GM19099 (cell line): ENCODE results near the gene HS3ST6.

Source experiments
- POLR2A ChIP-seq: IDR thresholded peaks from 3 replicates; pipeline ENCODE4 v1.6.1; 2011; ENCODE audit warnings: low read depth; ENCODE audit not compliant: insufficient read length; ENCODE audit errors: extremely low read depth

Gene HS3ST6

DNA sequence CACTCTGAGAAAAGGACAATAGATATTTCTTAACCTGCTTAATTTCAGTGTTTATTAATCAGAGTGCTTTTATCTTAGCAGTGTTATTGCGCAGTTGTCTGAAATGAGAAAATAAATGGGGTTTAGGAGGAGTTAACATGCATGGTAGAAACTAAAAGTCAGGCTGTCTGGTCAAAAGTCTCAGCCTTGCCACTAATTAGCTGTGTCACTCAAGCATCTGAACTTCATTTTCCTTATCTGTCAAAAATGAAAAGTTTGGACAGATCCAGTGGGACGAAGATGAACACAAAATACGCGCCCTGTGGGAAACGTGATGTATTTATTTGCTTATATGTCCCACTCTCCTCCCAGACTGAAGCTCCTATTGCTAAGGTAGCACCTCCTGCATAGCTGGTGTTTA lies 40.0 kb downstream of the HS3ST6 start:
- no peak for TF ChIP-seq POLR2A

DNA sequence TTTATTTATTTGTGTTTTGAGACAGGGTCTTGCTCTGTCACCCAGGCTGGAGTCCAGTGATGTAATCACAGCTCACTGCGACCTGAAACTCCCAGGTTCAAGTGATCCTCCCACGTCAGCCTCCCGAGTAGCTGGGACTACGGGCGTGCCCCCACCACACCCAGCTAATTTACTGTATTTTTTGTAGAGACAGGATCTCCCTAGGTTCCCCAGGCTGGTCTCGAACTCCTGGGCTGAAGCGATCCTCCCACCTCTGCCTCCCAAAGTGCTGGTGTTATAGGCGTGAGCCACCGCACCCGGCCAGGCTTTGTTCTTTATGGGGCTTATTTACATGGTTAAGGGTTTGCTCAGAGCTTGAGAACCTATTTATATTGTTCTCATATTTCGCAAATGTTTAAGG lies 40.4 kb downstream of the HS3ST6 start:
- TF ChIP-seq POLR2A: no peak

GRCh38 chr16:1877089-1877488 lies 41.1 kb downstream of the HS3ST6 start:
- no peak for TF ChIP-seq POLR2A

DNA sequence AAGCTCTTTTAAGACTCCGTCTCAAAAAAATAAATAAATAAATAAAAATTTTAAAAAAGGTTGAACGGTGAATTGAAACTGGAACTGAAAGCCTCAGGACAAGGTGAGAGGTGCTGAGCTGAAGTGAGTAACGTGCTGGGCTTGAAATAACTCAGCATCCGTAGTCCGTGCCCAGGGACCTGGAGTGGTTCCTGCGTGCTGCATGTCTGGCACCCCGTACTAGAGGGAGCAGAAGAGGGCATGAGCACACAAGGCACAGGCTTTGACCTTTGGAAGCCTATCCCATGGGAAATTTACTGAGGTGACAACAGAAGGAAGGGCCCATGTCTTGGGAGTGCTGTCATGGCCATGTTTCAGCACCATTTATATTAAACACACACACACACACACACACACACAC lies 41.7 kb downstream of the HS3ST6 start:
- TF ChIP-seq POLR2A: no peak

GRCh38 chr16:1874854-1875253 lies 43.4 kb downstream of the HS3ST6 start:
- no peak for TF ChIP-seq POLR2A

- TF ChIP-seq POLR2A: no peak
Measured at GRCh38 chr16:1871974-1872635, 46.1 kb downstream of the HS3ST6 start, which contains the start of gene MEIOB. Gene MEIOB, minus strand, starts transcription at chr16:1872164. Its CDS starts 3,989 bp downstream, at chr16:1868175.

DNA sequence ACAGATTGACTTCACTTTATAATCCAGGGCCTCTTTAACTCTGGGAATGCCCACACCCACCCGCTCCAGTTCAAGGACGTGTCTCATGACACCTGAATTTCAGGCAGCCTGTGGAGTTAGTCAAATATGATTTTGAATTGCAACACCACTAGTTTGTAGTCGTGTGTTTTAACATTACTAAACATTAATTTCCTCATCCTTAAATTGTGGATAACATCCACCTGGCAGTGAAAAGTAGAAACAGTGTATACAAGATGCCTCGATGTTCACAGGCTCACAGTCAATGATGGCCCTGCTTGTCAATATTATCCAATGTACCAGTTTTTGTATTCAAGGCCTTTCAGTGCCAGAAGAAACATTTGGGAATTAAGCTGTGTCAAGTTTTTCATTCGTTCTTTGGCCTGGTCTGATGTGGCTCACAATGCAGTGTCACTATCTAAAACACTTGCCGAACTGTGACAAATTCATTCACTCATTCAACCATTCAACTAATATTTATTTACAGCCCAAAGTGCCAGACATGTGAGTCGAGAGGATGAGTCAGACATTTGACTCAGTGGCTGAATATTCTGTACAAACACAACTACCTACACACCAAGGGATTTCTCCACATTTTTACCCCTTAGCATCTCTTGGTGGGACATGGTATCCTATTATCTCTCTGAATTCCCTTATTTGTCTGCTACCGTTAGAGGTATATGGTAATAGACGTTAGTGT lies 47.7 kb downstream of the HS3ST6 start:
- no peak for TF ChIP-seq POLR2A

DNA sequence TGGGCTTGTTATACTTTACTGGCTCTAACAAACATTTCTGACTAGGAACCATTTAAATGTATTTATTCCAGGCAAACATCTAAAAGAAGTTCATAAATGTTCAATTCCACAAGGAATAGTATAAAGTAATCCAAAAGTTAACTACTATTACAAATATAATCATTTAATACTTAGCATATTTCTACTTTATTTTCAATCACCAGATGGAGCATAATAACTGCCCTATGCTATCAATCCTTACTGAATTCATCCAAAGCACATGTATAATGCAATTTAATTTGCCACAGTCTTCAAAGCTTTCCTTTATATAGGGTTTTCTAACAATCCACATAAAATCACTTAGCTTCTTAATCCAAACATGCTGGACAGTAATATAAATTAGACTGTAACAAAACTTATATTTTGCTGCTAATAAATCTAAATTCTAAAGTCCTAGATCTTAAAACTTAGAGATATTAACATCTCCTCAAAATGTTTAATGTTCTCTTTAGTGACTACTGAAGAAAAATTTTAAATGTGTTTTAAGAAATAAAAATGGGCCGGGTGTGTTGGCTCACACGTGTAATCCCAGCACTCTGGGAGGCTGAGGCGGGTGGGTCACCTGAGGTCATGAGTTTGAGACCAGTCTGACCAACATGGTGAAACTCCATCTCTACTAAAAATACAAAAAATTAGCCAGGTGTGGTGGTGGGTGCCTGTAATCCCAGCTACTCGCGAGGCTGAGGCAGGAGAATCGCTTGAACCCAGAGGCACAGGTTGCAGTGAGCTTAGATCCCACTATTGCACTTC lies 52.1 kb downstream of the HS3ST6 start:
- TF ChIP-seq POLR2A: no peak

DNA sequence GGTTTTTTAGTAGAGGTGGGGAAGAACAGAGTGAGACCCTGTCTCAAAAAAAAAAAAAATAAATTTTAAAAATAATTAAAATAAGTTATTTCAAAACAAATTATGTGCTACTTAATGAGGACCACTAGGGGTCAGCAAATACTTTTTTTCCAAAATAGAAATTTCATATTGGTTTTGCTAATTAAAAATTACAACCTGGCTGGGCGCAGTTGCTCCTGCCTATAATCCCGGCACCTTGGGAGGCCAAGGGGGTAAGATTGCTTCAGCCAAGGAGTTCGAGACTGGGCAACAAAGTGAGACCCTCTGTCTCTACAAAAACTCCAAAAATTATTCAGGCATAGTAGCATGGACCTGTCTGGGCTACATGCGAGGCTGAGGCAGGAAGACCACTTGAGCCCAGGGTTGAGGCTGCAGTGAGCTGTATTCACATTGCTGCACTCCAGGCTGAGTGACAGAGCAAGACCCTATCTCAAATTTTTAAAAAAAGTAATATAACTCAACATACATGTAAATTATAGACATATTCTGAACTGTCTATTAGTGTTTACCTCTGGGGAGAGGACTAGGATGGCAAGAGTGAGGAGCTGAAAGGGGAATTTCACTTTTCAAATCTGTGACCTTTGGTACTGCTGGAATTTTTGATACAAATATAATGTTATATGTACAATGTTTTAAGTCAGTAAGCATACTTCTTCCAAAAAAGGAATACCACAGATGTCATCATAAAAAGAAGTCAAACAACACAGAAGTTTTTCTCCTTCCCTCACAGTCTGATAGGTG lies 54.3 kb downstream of the HS3ST6 start:
- no peak for TF ChIP-seq POLR2A

DNA sequence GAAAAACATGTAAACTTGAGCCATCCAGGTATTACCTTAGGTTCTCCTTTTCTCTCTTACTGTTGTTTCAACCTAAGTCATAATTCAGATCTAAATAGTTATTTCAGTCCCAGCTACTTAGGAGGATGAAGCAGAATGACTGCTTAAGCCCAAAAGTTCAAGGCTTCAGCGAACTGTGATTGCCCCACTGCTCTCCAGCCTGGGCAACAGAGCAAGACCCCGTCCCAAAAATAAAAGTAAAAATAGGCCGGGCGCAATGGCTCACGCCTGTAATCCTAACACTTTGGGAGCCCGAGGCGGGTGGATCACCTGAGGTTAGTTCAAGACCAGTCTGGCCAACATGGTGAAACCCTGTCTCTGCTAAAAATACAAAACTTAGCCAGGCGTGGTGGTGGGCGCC lies 55.8 kb downstream of the HS3ST6 start:
- TF ChIP-seq POLR2A: no peak

DNA sequence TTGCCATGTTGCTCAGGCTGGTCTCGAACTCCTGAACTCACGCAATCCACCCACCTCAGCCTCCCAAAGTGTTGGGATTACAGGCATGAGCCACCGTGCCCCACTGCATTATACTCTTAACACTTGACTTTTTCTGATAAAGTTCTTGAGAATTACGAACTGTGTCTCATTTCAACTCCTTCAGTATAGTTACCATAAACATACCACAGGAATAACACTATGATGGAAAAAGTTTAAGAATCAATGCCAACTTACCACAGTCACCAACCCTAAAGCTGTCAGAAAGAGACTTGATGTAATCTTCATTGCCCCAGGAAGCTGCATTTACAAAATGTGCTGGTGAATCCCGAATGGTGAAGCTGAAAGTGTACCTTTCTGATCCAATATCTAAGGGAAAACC lies 56.5 kb downstream of the HS3ST6 start:
- no peak for TF ChIP-seq POLR2A
